ENCODE results near the gene PCSK1.
A peak's percentile ranks its signal among the peaks of the same experiment; 100 is the strongest.

PCSK1 gene

DNA sequence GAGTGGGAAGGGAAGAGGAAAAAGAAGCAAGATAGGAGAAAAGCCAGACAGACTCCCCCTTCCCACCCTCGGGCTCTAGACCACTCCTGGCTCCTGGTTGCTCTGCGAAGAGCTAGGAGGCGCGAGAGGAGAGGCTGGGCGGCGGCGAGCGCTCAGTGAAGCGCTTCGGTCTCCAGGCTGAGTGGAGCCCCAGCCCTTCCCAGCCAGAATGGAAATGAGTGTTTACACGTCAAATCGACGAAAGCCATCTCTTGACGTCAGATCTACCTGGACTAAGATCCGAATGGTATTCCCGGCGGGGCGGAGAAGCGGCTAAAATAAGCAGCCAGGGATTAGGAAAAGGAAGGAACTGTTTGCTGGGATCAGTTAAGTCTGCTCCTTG is at the start of gene PCSK1:
Gene PCSK1, minus strand, starts transcription at position 183 of the 382 bp plus-strand sequence. CDS start 206 bp downstream, outside the sequence.
- DNase-seq = no peak

DNA sequence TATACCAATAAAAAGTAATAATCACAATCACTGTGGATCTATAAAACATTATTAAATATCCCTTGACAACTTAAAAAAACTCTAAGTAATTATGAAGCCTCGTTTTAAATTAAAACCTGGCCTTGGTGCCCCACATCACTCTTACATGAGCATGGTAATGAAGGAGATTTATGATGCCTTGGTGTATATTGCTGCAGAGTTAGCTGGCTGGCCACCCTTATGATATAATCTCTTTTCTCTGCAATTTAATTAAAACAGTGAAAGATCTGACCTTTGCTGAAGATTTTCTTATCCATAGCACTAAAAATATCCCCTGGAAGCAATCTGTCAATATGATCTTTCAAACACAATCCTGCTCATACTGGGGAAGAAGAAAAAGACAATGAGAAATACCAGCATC is 48.8 kb upstream of the PCSK1 start:
- no peak for DNase-seq

- no peak for DNase-seq
Measured at GRCh38 chr5:96481009-96481786, 48.1 kb upstream of the PCSK1 start.

GRCh38 chr5:96478983-96479382 is 45.9 kb upstream of the PCSK1 start:
- no peak for DNase-seq

DNA sequence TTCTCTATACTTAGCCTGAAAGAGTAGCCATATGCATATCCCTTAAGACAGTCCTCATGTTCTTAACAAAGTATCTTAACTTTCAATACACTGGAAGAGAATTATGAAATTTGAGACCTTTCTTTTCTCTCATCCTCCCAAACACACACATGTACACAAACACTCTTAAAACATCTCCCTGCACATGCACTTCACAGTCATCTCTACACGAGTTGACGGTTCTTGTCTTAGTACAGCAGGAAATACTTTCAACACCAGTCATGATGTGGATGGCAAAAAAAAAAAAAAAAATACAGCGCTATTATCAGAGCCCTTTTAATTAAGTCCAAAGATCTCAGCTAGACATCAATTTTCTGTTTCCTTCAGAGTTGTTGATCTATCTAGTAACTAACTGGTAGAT is 43.6 kb upstream of the PCSK1 start:
- no peak for DNase-seq

- DNase-seq = no peak
Measured at GRCh38 chr5:96474073-96474472, 41.0 kb upstream of the PCSK1 start.

DNA sequence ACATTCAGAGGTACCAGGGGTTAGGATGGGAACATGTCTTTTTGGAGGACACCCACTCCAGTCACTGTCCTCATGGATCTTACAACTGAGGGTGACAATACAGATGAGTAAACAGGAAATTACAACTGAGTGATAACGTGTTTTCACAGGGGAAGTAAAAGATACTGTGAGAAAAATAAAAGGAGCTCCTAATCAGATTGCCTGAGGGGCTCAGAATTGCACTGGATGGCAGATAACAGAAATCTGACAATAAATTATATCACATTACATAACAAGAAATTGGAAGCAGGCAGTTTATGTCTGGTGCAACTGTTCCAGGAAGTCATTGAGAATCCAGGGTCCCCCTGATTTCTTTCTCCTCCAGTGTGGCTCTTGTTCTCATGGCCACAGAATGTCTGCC is 40.1 kb upstream of the PCSK1 start:
- no peak for DNase-seq

GRCh38 chr5:96470785-96471184 is 37.7 kb upstream of the PCSK1 start:
- DNase-seq = no peak

DNA sequence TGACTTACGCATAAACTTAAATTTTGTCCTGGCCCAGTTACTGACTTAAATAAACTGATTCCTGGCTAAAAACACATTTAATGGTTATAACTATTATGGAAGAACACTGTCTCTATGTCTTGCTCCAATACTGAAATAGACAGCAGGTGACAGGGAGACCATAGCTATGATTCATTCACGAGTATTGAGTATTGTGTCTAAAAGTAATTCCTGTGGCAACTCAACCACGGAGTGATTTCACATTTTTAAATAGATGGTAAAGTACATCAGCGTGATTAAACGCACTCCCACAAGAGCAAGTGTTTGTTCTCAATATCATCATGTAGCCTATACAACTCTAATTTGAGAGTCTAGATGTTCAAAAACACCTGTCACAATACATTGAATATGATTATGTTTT is 35.9 kb upstream of the PCSK1 start:
- DNase-seq = no peak

DNA sequence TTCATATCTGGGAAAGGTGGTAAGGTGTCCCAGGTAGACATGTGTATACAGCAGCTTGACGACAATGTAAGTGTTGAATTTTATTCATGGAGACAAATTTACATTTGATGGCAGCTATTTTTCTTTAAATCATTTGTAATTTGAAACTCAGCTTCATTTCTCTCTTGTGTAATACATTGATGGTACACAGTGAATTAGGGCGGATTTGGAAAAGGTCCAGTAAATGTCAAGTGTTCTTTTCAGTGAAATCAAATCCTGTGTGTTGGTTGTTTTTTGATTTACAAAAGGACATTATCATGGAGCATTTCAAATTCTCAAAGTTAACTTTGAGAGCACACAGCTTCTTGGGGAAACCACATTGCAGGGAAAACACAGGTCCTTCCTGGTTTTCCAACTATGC is 30.0 kb upstream of the PCSK1 start:
- DNase-seq = no peak

DNA sequence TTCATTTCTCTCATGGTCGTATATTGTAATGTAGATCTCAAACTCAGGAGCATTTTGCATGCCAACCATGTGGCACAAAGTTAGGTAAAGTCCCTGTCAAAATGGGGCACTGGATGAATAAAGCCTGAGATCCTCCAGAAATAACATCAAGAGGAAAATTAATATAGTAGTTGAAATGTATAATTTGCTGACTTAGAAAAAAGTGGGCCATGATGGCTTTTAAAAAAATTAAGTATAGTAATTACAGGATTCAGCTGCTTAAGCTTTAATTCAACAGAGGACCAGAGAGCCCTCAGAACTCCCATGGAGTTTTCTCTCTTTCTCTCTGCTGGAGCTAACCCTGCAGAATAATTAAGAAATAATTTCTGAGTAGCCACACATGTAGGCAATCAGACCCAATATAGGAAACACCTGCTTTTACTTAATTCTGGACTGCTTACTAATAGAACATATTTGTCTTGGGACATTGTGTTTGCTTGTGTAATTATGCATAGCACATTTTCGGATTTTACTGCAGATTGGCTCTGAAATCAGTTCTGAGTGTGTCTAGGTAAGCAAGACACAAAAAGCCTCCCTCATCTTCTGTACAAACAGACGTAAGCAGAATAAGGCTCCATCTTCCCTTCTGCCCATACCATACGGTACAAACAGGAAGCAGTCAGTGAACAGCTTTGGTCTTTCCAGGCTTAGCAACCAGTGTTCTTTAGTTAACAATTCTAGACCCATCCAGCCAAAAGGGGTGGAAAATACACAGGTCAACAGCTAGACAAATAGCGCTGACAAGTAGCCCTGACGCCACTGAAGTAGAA is 26.5 kb upstream of the PCSK1 start:
- DNase-seq = no peak

DNA sequence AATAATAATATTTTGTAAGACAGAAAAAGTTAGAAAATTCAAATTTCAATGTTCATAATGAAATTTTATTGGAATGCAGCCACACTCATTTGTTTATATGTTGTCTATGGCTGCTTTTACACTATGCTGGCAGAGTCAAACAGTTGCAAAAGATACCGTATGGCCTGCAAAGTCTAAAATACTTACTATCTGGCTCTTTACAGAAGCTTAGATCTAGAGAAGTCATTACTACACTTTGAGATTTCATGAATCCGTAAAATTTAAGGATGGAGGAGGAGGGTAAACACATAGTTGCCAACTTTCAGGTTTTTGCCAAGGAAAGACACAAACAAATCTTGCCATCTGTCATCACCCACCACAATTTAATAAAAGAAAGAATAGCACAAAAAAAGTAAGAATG is 25.1 kb upstream of the PCSK1 start:
- DNase-seq = no peak

GRCh38 chr5:96455789-96456188 is 22.7 kb upstream of the PCSK1 start:
- no peak for DNase-seq

GRCh38 chr5:96453394-96453793 is 20.3 kb upstream of the PCSK1 start:
- DNase-seq = no peak

GRCh38 chr5:96447949-96448348 is 14.9 kb upstream of the PCSK1 start:
- DNase-seq = no peak

- DNase-seq = no peak
Measured at GRCh38 chr5:96440185-96440538, 7.1 kb upstream of the PCSK1 start.

- peak; percentile 62 for DNase-seq
Measured at GRCh38 chr5:96439477-96440184, 6.6 kb upstream of the PCSK1 start.

- DNase-seq = peak; percentile 47
Measured at GRCh38 chr5:96434201-96434645, 1.2 kb upstream of the PCSK1 start.

GRCh38 chr5:96432216-96433065 is 607 bp downstream of the PCSK1 start:
- DNase-seq = no peak

DNA sequence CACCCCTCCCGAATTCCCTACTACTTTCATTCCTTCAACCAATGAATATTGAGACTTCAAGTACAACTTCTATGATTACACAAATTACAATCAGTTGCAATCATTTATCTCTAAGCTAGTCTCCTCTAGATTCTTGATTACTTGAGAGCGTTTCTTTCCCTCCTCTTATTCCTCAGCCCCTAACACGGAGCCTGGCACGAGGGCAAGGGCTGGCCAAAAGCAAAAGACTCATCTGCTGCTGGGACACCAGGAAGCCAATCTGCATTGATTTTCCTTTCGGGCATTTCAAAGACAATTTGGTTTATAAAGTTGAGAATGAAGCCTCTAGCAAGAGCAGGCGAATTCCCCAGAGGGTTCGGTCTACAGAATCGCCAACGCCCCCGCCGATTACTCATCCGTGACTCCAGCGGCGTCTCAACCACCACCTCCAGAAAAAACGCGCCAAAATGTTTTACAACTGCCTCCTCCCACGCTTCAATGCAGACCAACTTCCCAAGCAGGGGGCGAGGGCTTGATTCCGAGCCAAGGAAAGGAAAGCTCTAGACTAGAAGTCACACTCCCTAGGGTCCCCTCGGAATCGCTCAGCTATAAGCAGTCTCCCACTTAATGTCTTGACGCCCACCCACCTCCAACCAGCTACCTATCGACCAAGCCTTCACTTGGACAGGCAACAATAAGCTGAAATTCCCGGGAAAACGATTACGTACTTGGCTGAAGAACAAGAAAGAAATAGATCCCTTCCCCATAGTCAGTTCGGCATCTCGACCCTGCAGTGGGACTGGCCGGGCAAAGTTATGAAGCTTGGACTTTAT is 1.5 kb downstream of the PCSK1 start:
- no peak for DNase-seq

DNA sequence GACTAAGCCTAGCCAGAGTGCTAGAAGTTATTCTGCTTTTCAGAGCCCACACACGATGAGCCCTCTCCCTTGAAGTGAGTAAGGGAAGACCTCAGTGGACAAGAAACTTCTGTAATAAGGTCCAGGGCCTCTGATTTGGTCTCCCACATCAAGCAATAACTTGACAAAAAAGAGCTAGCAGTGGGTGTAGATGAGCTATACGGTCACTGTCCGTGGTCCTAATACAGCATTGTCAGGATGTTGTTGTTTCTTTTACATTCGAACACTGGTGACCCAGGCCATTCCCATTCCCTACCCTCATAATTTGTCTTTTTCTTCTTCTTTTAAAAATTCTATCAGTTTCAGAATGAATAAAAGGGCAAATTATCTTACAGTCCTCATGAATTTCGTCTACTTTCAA is 5.2 kb downstream of the PCSK1 start:
- no peak for DNase-seq

- no peak for DNase-seq
Measured at GRCh38 chr5:96426831-96427230, 6.2 kb downstream of the PCSK1 start.

All from MV-4-11 (cell line).